GM20431 (cell line): ENCODE measurements around the gene LCN6.

Experiments used
- in situ Hi-C: fragments of 300-500 bp; cut with MseI, MboI; formaldehyde crosslinking; loops from one replicate; pipeline ENCODE4 v1.15.0; 2020; ENCODE audit warnings: low sequenced_read_pairs; ENCODE audit not compliant: unreplicated experiment

The LCN6 gene

DNA sequence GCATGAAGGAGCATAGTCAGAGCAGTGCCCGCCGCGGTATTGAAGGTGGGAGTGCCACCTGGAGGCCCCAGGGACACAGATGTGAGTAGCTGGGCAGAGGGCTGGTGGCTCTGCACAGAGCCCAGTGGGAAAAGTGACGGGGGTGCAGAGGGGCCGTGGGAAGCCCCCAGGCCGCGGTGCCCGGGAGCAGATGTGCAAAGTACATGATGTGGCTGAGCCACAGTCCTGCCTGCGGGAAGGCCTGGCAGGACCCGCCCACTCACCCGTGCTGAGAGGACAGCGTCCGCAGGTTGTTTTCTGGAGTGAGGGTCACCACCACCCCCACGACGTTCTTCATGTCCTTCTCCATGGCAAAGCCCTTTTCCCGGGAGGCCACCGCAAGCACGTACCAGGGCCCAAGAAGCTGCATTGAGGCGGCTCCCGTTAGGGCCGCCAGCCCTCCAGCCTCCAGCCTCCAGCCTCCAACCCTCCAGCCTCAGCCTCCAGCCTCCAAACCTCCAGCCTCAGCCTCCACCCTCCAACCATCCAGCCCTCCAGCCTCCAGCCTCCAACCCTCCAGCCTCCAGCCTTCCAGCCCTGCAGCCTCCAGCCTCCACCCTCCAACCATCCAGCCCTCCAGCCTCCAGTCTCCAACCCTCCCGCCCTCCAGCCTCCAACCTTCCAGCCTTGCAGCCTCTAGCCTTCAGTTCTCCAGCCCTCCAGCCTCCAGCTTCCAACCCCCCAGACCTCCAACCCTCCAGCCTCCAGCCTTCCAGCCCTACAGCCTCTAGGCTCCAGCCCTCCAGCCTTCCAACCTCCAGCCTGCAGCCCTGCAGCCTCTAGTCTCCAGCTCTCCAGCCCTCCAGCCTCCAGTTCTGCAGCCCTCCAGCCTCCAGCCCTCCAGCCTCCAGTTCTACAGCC, 914 bp downstream of the LCN6 start:
- in situ Hi-C loops: no loop called here

DNA sequence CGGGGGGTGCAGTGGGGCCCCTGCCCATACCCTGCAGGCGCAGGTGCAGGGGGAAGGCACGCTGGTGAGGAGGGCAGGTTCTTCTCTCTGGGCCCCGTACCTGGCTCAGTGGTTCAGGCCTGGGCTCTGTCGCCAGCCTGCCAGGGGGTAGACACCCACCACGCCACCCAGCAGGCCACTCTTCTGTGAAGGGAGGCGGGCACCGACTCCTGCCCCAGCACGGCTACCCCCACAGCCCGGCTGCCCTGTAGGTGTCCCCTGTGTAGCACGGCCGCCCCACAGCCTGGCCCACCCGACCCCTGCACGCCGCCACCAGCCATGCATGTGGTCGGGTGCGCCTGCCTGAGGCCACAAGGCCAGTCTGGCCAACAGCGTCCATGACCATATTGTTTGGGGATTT, 1.7 kb downstream of the LCN6 start:
- in situ Hi-C loops: no loop called here

DNA sequence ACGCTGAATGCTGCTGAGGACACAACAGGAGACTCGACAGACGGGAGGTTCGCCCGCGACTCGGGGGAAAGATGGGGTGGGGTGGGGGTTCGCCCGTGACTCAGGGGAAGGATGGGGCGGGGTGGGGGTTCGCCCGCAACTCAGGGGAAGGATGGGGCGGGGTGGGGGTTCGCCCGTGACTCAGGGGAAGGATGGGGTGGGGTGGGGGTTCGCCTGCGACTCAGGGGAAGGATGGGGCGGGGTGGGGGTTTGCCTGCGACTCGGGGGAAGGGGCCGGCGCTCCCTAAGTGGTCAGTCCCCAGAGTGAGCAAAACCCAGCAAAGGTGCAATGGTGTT, 2.2 kb downstream of the LCN6 start:
- in situ Hi-C loops: no loop called here

DNA sequence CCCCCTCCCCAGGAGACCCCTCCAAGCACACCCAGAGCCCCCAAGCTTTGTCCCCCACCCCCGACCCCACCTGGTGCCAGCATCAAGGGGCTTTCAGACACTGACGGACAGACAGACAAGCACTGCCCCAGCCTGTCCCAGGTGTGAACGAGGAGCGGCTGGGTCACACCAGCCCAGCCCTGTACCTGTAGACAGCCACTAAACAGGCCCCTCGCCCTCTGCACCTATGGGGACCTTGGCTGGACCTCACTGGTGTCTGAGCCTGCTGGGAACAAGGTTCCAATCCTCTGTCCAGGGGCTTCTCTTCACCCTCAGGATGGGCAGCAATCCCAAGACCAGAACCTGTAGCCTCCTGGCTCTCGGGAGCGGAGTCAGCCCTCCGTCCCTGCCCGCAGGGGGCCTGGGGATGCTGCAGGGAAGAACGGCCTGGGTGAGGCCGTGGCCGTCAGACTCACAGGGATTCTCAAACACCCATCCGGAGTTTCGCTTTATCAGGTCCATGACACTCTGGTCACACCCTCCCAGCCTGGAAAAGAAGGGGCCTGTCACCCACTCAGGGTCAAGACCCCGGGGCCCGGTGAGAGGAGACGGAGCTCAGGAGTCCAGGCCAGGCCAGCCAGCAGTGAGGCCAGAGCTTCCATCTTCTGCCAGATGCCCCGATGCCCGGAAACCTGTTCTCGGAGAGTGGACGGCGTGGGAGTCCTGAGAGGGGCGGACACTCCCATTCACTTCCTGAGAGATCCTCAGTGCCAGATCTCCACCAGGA, 2.8 kb downstream of the LCN6 start:
- in situ Hi-C loops: no loop called here

DNA sequence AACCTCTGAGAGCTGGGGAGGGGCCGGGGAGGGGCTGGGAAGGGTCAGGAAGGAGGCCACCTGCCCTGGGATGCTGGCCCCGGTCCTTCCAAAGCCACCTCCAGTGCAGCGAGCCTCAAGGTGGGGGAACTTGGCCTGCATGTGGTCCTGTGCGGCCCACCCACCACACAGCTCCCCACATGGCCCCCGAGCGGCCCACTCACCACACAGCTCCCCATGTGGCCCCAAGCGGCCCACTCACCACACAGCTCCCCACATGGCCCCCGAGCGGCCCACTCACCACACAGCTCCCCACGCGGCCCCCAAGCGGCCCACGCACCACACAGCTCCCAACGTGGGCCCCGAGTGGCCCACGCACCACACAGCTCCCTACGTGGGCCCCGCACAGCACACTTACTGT, 3.6 kb downstream of the LCN6 start:
- in situ Hi-C loops: no loop called here

DNA sequence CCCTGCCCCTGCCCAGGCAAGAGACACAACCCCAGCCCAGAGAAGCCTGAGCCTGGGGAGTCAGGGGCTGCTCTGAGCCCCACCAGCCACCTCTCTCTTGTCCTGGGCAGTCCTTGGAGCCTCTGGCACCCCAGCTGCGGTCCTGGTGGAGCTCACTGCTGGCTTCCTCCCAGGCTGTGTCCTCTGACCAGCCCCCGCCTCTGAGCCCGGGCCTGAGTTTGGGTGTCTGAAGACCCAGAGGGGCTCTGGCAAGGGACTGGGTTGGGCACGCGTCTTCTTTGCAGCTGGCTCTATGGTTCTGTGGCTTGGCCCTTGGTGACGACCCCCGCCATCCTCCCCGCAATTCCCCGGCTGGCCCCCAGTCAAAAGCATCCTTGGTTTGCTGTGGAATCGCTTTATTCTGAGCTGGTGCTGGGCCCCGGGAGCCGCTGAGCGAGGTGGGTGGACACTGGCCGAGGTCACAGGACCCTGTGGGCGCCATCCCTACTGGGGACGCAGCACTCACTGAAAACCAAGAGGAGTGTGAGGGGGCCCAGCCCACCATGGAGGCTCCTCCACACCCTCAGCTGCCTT, 4.6 kb downstream of the LCN6 start:
- in situ Hi-C loops: no loop called here

DNA sequence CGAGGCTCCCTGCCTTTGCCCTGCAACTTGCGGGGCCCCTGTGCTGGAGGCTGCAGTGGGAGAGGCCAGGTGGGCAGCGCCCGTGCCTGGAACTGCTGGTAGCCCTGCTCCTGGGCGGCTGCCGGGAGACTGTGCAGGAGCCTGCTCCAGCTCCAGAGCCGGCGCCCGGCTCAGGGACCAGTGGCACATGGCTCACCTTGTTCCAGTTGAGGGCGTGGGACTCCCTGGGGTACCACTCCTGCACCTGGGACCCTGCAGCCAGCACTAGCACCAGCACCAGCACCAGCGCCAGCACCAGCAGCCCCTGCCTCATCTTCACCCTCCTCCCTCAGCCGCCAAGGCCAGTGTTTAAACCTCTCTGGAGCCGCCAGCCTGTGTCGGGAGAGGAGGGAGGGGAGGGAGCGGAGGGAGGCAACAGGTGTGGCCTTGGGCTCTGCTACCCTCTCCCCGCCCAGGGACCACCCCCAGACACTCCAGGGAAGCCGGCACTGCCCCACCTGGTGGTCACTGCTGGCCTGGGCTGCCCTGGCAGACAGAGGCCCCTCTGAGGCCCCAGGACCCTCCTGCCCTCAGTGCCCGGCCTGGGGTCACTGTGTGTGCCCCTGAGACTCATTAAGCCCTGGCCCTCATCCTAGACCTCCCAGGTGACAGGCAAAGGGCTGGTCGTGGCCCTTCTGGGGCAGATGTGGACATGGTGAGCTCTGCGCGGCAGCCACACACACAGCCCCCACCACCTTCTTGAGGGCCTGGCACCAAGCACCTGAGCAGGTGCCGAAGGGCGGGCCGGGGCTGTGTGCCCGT, 5.5 kb downstream of the LCN6 start, which contains the start of gene LCN10:
Gene LCN10, minus strand, starts transcription at position 350 of the 801 bp plus-strand sequence. Its CDS starts 37 bp downstream, at position 313.
- in situ Hi-C loops: no loop called here

DNA sequence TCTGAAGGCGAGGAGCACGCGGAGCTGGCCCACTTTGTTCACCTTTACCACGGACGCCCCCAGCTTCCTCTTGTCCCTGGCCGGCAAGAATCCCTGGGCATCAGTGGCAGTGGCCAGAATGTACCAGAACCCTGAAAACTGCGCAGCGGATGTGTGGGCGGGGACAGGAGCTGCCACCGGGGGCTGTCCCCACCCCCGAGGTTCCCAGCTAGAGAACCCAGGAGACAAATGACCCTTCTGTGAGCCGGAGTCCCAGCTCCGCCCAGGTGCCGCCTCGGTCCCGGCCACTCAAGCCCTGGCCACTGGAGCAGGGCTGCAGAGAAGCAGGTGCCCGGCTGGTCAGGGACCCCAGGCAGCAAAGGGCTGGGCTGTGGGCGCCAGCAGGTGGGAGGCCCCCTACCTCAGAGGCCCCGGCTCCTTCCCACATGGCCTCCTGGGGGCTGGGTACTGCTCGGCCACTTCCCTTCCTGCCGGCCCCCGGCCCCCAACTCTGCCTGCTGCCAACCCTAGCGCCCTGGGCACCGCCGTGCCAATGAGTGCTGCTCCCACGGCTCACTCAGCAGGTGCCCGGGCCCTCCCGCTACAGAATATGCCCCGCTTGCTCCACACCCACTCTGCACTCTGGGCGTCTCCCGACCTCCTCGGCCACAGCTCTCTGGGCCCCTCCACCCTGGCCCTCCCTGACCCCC, 6.3 kb downstream of the LCN6 start:
- in situ Hi-C loops: no loop called here

DNA sequence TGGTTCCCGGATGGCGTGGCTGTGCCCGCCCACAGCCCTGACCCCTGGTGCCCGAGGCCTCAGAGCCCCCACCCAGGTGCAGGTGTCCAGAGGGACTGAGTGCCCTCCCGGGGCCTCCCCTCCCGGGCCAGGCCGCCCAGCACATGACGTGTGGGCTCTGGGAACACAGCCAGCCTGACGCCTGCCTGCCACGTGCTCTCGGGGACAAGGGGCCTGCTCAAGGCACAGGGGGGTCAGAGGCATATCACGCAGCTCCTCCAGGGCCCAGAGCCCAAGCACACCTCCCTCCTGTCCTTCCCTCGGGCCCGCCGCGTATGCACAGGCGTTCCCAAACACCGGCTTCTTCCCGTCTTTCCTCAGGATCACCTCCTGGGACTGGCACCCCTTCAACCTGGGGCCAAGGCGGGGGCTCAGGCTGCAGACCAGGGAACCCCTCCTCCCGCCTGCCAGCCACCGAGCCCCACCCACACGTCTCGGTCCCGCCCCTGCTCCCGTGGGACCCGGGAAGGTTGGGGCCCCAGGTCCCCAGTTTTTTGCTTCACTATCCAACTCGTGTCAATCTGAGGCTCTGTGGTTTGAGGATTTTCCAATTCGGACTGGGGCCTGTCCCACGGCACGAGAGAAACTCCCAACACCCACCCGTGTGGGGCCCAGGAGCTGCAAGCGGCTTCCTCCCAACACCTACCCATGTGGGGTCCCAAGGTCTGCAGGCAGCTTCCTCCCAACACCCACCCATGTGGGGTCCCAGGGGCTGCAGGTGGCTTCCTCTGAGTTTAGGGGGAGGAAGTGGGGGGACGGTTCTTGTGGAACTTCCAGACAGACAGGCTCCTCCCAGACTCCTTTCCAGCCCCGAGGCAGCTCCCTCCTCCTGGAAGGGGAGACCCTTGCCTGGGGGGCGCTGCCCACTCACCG, 7.1 kb downstream of the LCN6 start:
- in situ Hi-C loops: no loop called here

DNA sequence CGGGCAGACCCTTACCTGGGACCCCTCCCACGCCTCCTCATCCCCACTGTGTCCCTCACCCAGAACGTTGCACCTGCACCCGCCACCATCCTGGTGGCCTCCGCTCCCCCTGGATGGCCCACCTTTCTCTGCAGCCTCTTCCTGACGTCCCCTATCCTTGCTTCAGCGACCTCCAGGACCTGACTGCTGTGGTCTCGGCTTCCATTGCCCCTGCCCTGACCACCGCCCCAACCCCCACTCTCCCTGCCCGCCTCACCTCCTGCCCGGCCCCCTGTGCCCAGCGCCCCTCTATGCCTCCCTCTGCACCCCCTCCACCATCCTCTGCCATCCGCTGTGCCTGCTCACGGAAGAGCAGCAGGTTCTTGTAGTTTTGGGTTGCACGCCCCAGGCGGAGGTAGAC, 7.8 kb downstream of the LCN6 start:
- in situ Hi-C loops: no loop called here

DNA sequence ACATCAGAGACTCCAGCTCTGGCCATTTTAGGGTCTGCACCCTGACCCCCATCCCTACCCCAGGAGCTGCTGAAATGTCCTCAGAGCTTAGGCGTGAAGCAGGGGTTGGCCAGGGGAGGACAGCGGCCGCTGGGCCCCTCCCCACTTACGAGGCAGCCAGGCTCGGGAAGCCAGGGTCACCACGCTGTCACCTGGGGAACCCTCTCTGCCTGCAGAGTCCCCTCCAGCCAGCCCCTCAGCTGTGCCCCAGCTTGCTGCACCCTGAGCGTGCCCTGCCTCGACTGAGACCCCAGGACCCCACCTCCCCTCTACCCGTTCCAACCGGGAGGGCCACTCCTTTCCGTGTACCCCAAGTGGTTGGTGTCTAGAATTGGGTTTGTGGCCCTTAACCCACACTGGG, 8.3 kb downstream of the LCN6 start:
- in situ Hi-C loops: no loop called here

DNA sequence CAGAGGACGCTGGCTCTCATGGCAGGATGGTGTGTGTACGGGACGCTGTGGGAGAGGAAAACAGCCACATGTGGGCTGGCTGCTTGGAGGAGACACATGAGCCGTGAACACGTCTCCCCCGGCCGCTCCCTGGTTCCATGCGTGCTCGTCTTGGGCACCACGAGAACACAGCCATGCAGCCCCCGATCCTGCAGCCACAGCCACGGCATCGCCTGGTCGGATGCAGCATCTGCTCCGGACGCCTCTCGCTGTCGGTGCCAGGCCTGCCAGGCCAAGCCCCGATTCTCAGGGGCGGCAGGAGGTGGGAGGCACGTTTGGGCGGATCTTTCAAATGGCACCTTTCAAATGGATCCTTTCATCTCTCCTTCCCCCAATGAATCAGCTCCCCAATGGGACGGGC, 8.8 kb downstream of the LCN6 start:
- in situ Hi-C loops: no loop called here

DNA sequence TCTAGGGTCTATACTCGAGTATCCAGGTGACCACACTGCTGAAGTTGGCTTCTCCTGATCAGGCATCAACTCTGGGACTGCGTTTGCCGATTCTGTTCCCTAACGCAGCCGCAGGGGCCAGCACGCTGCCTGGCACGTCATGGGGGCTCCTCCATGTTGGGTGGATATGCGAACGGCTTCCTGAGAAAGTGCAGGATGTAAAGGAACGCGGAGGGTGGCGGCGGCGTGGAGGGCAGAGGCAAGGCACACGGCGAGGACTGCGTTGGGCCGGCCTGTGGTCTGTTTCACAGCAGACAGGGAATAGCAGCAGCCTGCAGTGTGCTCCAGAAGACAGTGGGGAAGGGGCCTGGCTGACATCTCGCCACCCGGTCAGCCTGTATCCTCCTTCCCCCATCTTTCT, 9.4 kb downstream of the LCN6 start:
- in situ Hi-C loops: no loop called here

DNA sequence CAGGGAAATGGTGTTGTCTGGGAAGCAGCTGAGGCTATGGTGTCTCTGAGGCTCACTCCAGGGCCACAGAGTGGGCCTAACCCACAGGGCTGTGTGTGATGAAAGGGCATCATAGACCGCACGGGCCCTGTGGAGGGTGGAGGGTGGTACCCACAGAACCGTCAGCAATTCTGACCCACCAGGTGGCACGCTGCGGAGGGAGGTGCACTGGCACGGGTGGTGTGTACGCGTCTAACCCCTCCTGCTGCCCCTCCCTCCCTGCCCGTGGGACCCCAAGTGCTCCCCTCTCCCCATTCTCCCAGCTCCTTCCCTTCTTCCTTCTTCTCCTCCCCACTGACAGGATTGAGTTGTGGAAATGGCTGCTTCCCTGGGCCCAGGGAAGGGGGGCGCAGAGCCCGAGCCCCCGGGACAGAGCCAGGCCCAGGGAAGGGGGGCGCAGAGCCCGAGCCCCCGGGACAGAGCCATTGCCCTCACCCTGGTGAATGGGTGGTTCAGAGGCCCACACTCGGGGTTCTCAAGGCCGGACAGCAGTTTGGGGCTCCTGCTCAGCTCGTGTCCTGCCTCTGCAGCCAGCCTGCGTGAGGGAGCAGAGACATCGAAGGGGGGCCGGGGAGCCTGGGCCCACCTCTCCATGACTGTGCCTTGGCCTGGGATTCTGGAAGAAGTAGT, 12.4 kb downstream of the LCN6 start:
- in situ Hi-C loops: no loop called here

DNA sequence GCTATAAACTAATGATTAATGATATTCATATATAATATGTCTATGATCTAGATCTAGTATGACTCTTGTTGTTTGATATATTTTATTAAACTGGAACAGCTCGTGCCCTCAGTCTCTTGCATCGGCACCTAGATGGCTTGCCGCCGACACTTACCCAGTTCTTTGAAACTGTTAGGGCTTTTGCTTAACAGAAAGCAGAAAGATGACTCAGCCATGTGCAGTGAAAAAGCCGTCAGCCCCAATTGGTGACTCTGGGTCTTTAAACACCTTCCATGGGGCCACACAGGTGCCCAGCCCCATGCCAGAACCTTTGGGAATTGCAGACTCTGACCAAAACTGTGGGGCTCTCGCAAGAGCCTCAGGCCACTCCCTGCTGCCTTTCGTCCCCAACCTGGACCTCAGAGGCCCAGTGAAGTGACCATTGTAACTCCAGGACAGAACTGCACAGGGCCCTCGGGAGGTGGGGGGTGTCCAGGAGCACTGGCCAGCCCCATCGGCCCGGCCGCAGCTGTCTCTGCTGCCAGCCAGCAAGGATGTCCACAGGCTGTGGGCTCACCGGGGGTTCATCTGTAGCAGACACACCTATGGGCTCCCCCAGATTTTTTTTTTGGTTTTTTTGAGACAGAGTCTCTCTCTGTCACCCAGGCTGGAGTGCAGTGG, 13.4 kb downstream of the LCN6 start:
- in situ Hi-C loops: no loop called here

DNA sequence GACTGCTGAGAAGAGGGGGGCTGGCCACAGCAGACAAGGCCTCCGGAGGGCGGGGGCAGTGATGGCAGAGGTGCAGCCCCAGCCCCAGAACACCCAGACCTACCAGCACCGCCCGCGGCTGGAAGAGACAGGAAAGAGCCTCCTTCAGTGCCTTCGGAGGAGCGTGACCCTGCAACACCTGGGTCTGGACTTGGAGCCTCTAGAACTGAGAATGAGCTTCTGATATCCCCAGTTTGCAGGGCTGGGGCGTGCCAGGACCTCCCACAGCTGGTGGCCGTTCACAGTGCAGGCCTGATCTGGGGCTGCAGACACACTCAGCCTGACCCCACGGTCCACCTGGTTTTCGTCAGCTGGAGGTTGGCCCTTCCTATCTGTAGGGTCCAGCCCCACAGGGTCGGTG, 14.7 kb downstream of the LCN6 start:
- in situ Hi-C loops: no loop called here

DNA sequence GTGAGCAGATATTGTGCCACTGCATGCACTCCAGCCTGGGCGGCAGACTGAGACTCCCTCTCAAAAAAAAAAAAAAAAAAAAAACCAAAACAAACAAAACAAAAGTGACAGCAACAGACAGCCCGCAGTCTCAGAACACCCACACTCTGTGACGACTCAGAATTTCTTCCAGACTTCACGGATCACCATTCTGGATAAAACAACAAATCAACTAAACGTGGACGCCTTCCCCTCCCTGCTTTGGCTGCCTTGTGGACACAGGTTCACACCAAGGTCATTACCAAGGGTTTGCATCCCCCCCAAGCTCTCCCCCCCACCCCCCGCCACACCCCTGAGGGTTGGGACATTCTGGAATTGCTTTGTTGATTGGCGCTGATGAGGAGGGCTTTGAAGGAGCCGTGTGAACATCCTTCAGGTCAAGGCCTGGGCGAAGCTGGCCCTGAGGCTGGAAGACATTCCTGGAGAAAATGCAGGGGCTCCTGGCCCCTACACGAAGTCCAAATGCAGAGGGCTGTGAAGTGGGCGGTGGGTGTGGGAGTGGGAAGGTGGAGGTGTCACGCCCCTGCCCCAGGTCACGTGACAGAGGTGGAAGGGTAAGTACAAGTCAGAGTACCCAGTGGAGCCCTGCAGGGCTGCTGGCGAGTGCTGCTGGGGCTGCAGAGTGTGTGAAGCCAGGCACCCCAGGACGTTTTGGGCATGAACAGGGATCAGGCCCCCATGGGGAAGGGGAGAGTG, 15.7 kb downstream of the LCN6 start:
- in situ Hi-C loops: no loop called here
